NCI-H128 (cell line): ENCODE results near the gene CEP164.

ENCODE experiments used
- DNase-seq: peaks from one replicate; lab custom pipeline; 2025; ENCODE audit not compliant: unreplicated experiment; lab: John Stamatoyannopoulos, UW

Gene CEP164

GRCh38 chr11:117327567-117328374, at the start of gene CEP164:
Gene CEP164, plus strand, starts transcription at chr11:117327854. Its CDS starts 10,733 bp downstream, at chr11:117338587.
- DNase-seq: peak; percentile 82

DNA sequence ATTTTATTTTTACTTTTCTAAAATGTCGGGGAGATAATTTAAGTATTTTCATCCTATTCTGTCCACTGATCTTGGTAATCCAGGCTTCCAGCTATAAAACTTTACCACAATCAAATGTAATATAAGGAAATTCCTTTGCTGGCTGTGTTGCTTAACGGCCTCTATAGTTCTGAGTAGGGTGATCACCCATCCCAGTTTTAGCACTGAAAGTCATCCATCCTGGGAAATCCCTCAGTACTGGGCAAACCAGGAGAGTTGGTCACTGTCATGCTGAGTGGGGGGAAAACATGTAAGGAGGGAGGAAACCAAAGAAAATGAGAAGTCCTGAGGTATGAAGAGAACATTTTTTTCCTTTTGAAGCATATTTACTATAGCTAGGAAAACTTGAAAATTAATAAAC, 49.3 kb upstream of the CEP164 start:
- DNase-seq: no peak

DNA sequence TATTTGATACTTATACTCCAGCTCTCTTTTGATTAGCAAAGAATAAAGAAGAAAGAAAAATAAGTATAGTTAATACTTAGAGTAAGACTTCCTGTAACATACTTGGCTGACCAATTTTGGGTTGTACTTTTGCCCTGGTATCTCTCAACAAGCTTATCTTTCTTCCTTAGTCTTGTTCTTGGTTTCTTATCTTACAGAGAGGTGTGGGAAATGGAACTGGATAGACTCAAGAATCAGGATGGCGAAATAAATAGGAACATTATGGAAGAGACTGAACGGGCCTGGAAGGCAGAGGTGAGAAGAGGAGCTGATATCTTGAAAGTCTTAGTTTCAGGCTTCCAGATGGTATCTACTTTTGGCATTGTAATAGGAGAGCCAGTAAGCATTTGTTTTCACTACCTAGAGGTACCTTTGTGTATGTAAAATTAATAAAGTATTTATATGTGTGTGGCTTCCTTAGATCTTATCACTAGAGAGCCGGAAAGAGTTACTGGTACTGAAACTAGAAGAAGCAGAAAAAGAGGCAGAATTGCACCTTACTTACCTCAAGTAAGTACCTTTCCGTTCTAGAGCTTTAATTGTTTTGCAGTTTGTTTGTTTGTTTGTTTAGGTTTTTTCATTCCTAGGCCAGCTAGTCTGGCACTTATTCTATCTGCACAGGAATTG, 47.8 kb upstream of the CEP164 start:
- DNase-seq: no peak

DNA sequence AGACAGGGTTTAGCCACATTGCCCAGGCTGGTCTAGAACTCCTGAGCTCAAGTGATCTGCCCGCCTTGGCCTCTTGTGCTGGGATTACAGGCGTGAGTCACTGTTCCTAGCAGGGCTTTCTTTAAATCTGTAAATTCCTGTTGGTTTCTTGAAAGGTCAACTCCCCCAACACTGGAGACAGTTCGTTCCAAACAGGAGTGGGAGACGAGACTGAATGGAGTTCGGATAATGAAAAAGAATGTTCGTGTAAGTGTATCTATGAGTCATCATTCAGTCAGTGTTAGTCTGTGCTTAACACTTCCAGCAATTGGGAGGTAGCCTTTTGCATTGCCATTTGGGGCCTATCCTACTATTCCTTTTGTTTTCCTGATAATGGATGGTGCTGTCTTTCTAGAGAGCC, 46.5 kb upstream of the CEP164 start:
- DNase-seq: no peak

DNA sequence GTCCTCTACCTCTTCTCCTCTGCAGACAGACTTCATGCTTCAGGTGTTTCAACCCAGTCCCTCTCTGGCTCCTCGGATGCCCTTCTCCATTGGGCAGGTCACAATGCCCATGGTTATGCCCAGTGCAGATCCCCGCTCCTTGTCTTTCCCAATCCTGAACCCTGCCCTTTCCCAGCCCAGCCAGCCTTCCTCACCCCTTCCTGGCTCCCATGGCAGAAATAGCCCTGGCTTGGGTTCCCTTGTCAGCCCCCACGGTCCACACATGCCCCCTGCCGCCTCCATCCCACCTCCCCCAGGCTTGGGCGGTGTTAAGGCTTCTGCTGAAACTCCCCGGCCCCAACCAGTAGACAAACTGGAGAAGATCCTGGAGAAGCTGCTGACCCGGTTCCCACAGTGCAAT, 45.8 kb upstream of the CEP164 start:
- no peak for DNase-seq

DNA sequence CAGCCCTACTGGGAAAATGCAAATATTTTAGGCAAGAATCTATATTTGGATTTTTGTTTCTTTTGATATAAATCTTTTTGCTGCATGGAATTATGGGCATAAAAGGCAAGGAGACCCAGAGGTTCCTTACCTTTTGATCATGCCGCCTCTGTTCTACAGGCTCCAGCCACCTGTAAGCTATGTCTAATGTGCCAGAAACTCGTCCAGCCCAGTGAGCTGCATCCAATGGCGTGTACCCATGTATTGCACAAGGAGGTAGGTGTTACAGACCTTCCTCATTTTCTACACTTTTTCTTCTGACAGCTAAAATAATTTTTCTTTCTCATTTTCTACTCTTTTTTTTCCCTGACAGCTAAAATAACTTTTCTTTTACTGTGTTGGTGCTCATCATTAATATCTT, 44.7 kb upstream of the CEP164 start:
- no peak for DNase-seq

DNA sequence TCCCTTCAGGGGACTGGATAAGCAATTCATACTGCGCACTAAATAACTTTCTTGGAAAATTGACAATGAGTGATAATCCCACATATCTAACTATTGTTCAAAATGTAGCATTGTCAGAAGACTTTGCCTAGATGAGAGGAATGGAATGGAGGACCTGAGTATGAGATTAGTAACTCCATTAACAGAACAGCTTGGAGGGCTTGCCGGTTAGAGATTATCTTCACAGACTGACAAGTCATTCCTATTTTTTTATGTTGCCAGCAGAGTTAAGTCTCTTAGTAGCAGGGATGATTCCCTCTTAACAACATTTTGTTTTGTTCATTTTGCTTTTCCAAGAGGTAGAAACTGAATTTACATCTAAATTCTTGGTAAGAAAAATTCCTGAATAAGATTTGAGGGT, 43.6 kb upstream of the CEP164 start:
- no peak for DNase-seq

DNA sequence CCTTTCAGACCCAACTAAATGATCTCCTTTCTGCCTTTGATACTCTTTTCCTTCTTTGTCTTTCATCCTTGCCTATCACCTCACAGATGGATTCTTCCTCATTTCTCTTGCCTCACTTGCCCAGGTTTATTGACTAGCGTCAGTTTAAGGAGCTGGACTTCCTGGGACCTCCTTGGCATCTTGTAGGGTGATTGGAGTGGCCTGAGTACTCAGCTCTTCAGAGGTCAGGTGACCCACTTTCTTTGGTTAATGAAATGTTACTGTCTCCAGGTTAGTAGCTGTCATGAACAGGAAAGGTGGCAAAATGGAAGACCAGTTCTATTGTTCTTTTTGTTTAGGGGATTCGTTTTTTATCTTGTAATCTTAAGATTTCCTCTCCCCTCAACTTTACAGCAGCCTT, 41.1 kb upstream of the CEP164 start:
- no peak for DNase-seq

DNA sequence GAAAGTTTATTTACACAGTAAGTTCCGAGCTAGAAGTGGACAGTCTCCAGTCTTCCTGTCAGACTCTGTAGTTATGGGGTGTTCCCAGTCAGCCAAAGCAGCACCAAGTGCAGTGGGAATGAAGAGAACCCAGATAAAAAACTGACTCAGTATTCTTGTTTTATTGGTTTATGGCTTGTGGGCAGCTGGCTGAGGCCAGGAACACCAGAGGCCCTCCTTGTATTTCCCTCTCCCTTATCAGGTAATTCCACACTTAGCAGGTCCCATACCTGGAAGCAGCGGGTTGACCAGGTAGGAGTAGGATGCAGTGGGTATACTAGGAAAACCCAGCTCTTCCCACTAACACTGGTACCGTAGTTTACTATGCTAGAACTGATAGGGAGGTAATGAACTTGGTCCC, 40.0 kb upstream of the CEP164 start:
- no peak for DNase-seq

DNA sequence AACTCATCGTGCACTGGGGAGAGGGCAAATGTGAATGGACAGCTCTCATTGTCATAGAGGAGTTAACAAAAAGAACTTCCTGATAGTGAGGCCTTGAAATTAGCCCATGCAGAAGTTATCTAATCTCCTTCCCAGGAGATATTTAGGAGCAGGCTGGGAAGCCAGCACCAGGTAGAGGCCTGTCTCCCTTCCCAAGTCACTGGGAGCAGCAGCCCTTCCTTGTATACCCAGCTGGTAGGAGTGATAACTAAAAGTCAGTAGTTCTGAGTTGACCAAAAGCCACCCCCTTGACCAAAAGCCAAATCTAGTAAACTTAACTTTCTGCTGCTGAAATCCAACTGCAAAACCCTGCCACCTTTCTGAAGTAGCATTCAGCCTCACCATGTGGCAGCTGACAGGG, 37.9 kb upstream of the CEP164 start:
- DNase-seq: no peak

- DNase-seq: no peak
These were observed 36.8 kb upstream of the CEP164 start, which contains the start of gene BACE1-AS for GRCh38 chr11:117290809-117291396. Gene BACE1-AS, plus strand, starts transcription at chr11:117291346.

DNA sequence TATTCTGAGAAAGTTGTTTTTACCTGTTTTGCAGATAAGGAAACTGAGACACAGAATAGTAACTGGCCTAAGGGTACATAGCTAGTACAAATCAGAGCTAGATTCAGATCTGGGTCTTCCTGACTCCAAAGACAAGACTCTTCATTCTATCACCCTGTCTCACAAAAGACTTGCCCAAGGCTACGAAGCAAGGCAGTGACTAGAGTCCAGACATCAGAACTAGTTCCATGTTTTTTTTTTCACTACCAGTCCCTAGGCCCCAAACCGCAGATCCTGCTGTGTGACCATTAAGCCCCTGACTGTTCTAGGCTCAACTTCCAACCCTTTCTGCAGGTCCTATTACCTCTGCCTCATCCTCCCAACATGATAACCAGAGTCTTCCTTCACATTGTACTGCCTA, 35.0 kb upstream of the CEP164 start:
- no peak for DNase-seq

- DNase-seq: no peak
These were observed 32.1 kb upstream of the CEP164 start for GRCh38 chr11:117295438-117296137.

- no peak for DNase-seq
These were observed 30.8 kb upstream of the CEP164 start for GRCh38 chr11:117296881-117297280.

DNA sequence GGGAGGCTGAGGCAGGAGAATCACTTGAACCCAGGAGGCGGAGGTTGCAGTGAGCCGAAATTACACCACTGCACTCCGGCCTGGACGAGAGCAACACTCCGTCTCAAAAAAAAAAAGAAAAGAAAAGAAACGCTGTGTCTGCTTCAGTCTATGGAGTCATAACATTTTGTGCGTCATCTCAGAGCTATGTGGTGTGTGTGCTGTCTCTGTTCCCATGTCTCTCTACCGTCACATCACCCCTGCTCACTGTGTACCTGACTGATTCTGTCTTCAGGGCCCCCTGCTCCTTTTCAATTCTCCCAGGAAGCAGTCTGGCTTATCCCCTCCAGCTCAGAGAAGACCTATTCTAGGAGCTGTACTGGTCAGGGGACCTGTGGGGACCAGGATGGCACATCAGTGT, 29.5 kb upstream of the CEP164 start:
- DNase-seq: no peak

DNA sequence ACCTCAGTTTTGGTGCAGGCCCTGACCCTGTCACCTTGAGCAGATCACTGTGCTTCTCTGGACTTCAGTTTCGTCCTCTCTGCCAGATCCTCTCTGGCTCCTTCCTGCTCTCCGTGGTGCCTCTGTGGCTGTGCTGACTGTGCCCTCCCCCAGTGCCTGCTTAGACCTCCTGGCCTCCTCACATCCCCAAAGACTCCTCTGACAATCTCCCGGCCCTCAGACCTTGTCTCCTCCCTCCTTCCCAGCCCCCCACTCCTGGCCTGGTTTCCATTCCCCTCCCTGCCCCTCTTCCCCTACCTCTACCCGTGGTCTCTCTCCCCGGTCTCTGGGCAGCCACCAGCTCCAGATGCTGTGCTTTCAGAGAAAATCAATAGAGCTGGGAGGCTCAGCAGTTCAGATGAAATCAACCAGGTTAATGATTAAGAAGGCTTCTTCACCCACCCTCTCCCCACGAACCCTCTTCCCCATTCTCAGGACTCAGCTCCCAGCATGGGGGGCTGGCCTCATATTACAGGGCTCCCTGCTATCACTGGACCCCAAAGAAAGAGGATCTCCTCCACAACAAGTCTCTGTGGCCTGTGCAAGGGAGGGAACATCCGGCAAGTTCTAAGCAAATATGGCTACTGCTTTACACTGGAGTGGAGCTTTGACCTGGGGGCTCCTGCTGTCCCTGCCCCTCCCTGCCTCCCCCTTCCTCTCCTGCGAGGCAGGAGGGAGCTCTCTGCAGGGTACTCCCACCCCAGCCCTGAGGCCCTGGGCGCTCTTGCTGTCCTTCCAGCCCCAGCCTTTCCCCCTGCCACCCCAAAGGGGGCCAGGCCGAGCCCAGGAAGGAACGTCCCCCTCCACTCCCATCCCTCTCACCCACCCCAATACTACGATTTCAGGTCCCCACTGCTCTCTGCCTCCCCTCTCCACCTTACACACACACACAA, 28.0 kb upstream of the CEP164 start:
- no peak for DNase-seq

DNA sequence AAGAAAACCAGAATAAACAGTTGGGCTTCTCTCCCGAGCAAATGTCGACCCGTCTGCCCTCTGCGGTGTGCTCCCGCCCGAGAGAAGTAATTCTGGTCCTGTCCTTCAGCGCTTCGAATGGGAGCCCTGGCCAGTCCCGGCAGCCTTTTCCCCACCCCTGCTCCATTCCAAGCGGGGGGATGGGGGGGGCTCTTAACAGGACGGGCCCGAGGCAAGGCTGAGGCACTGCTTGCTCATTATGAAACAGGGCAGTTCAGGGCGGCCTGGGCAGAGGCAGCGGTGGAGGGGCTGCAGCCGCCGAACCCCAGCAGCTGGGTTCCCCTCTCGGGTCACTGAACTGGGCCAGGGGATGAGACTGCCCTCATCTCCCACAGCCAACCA, 27.4 kb upstream of the CEP164 start:
- DNase-seq: no peak

- DNase-seq: no peak
These were observed 26.9 kb upstream of the CEP164 start for GRCh38 chr11:117300773-117301172.

DNA sequence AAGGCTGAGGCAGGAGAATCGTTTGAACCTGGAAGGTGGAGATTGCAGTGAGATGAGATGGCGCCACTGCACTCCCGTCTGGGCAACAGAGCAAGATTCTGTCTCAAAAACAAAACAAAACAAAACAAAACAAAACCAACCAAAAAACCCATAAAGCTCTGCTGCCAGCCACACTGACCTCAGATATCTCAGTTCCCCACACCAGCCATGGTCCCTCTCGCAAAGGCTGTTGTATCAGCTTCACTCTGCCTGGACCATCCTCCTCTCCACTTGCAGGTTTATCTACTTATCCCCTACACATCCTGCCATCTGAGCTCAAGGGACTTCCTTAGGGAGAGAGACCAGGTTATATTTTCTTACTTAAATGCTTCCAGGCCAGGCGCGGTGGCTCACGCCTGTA, 25.4 kb upstream of the CEP164 start:
- DNase-seq: no peak

DNA sequence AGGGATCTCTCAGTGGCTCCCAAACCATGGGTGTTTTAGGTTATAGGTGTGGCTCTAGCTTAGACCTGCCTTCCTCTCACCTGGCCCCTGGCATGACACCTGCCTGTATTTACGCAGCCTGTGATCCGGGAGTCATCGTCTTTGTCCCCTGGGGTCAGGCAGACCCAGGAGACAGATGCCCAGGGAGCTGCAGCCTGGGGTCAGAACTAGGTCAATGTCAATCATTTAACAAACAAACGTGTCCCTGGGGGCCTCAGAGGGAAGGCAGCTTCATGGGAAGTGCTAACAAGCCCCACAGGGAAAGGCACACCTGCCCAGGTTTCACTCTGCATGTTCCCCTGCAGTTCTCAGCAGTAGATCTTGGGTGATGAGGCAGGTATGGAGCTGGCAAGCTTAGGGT, 24.6 kb upstream of the CEP164 start:
- DNase-seq: no peak
